Breast epithelium (tissue), 3 donors: ENCODE measurements around the gene ARPC5L. TPM values are rescaled to one million over a fixed set of nuclear protein-coding genes. Genes with fewer than 3 reads are reported as not detected.

Source experiments
- total RNA-seq, 3 donors: library from RNA; depleted of rRNA; stranded (reverse); fragments of >200 nt; gene quantifications; one replicate each; pipeline ENCODE4 v1.1.0, GENCODE V29; 2016

ARPC5L gene
- total RNA-seq, 3 donors from 2014 or later = 12.5 to 25.6 (median 22.0) TPM

Other genes starting within 250 kb of the ARPC5L start
- 1 to 10 TPM; 1.3 to 5.3 (median 3.9) TPM for gene NR6A1, start 90.8 kb upstream of the ARPC5L start, total RNA-seq
- gene OLFML2A, start 85.0 kb upstream of the ARPC5L start, total RNA-seq = 10 to 100 TPM; 11.4 to 25.2 (median 11.4) TPM
- under 1 TPM in 1 of 3 donors, not detected in 2; 0.33 TPM for gene WDR38, start 8.7 kb upstream of the ARPC5L start, total RNA-seq
- gene RPL35, start 173 bp upstream of the ARPC5L start, total RNA-seq = 1,000 to 10,000 TPM; 2,475 to 3,579 (median 2,566) TPM
- 10 to 100 TPM; 20.6 to 23.0 (median 21.1) TPM for gene GOLGA1, start 79.0 kb downstream of the ARPC5L start, total RNA-seq